ENCODE results near the gene SLC22A6.

Gene SLC22A6

GRCh38 chr11:62930157-62930556 is 54.6 kb downstream of the SLC22A6 start:
- Histone ChIP-seq H3K27ac (ENCODE audit: extremely low read depth, low read depth, low read length) (no peak overlapping the region), H3K36me3 (ENCODE audit: control insufficient read depth in 2 of 2, insufficient read depth in 1 of 2, low read length in 2 of 2) (no peaks in the 10 kb centered on the region), H3K9me3 (ENCODE audit: control insufficient read depth, insufficient read depth, low read depth, low read length) (no peaks in the 10 kb centered on the region), H3K4me1 (ENCODE audit: control insufficient read depth, insufficient read depth, low read length) (no peaks in the 10 kb centered on the region), H3K4me3 (ENCODE audit: low read depth, low read length) (no peak overlapping the region)
- POLR2A ChIA-PET: no interaction called here
- CTCF ChIA-PET: interaction anchor here (1.4 to 1.7 kb wide), 2 partner anchors 45 to 93 kb away, joined by 4 to 7 read pairs; no protein-coding TSS in a partner anchor
- TF ChIP-seq ZNF585B (tag by site-specific recombination; IDR thresholded peaks at IDR 0.05) (no peak), ZNF701 (tag by site-specific recombination; IDR thresholded peaks at IDR 0.05) (no peak)

DNA sequence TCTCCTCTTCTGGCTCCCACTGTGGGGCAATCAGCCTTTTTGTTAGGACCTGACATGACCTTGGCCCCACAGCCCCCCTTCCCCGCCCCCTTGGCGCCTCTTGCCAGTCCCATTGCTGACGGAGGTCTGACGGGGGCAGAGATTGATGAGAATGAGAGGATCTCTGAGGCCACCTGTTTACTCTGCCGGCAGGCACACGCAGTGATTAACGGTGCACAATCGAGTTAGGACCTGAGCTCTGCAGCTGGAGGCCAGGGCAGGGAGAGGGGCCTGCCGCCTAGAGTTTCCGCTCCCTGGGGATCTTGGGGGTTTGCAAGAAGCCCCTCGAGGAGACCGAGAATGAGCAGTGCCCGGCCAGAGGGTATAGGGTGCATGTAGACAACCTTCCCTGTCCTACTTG is 56.8 kb downstream of the SLC22A6 start:
- no peaks in the 10 kb centered on the region for H3K36me3 ChIP-seq (ENCODE audit: control insufficient read depth in 2 of 2, insufficient read depth in 1 of 2, low read length in 2 of 2)
- H3K9me3 ChIP-seq (ENCODE audit: control insufficient read depth, insufficient read depth, low read depth, low read length): no peaks in the 10 kb centered on the region
- H3K4me1 ChIP-seq (ENCODE audit: control insufficient read depth, insufficient read depth, low read length): no peaks in the 10 kb centered on the region
- no peak overlapping the region for H3K4me3 ChIP-seq (ENCODE audit: low read depth, low read length)
- ChIA-PET POLR2A (no interaction called here), CTCF (interaction anchor here (0.6 to 1.0 kb wide), 4 partner anchors 8 to 95 kb away, joined by 3 to 5 read pairs (median 4); no protein-coding TSS in a partner anchor)
- H3K27ac ChIP-seq (ENCODE audit: extremely low read depth, low read depth, low read length): no peak overlapping the region
- no peak for TF ChIP-seq ZNF23 (tag by site-specific recombination; IDR thresholded peaks at IDR 0.05; ENCODE audit: borderline replicate concordance)
- no peak for TF ChIP-seq SP7 (tag by site-specific recombination; IDR thresholded peaks at IDR 0.05)
- TF ChIP-seq ZSCAN23 (tag by site-specific recombination; IDR thresholded peaks at IDR 0.05): no peak
- no peak for TF ChIP-seq ZNF600 (tag by site-specific recombination; IDR thresholded peaks at IDR 0.05)
- TF ChIP-seq ZNF843 (tag by site-specific recombination; IDR thresholded peaks at IDR 0.05): no peak
- no peak for TF ChIP-seq ZNF324 (tag by site-specific recombination; IDR thresholded peaks at IDR 0.05)
- TF ChIP-seq IKZF3 (tag by site-specific recombination; IDR thresholded peaks at IDR 0.05): no peak

GRCh38 chr11:62926680-62927455 is 57.9 kb downstream of the SLC22A6 start:
- TF ChIP-seq KLF7 (tag by site-specific recombination; IDR thresholded peaks at IDR 0.05; ENCODE audit: borderline replicate concordance): no peak
- TF ChIP-seq ZNF146 (tag by site-specific recombination; IDR thresholded peaks at IDR 0.05): no peak
- TF ChIP-seq, protein P1, sequence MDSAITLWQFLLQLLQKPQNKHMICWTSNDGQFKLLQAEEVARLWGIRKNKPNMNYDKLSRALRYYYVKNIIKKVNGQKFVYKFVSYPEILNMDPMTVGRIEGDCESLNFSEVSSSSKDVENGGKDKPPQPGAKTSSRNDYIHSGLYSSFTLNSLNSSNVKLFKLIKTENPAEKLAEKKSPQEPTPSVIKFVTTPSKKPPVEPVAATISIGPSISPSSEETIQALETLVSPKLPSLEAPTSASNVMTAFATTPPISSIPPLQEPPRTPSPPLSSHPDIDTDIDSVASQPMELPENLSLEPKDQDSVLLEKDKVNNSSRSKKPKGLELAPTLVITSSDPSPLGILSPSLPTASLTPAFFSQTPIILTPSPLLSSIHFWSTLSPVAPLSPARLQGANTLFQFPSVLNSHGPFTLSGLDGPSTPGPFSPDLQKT (IDR thresholded peaks at IDR 0.05; ENCODE audit: borderline replicate concordance, low read depth, low read length): no peak
- no peak for TF ChIP-seq ZNF292 (tag by site-specific recombination; IDR thresholded peaks at IDR 0.05; ENCODE audit: borderline replicate concordance, low read depth)
- no peak for TF ChIP-seq SP2 (tag by site-specific recombination; IDR thresholded peaks at IDR 0.05)
- no peak for TF ChIP-seq KLF10 (tag by site-specific recombination; IDR thresholded peaks at IDR 0.05)
- TF ChIP-seq ZNF621 (tag by site-specific recombination; IDR thresholded peaks at IDR 0.05): no peak
- TF ChIP-seq ZNF404 (tag by site-specific recombination; IDR thresholded peaks at IDR 0.05): no peak
- TF ChIP-seq ZFP3 (tag by site-specific recombination; IDR thresholded peaks at IDR 0.05; ENCODE audit: low read depth): no peak
- no peak for TF ChIP-seq PBX3 (CRISPR knock-in tag; IDR thresholded peaks at IDR 0.05)
- TF ChIP-seq, protein P2, sequence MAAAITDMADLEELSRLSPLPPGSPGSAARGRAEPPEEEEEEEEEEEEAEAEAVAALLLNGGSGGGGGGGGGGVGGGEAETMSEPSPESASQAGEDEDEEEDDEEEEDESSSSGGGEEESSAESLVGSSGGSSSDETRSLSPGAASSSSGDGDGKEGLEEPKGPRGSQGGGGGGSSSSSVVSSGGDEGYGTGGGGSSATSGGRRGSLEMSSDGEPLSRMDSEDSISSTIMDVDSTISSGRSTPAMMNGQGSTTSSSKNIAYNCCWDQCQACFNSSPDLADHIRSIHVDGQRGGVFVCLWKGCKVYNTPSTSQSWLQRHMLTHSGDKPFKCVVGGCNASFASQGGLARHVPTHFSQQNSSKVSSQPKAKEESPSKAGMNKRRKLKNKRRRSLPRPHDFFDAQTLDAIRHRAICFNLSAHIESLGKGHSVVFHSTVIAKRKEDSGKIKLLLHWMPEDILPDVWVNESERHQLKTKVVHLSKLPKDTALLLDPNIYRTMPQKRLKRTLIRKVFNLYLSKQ (tag by site-specific recombination; IDR thresholded peaks at IDR 0.05; ENCODE audit: borderline replicate concordance): no peak
- no peak for TF ChIP-seq ZNF132 (tag by site-specific recombination; IDR thresholded peaks at IDR 0.05; ENCODE audit: borderline replicate concordance)
- TF ChIP-seq ZNF555 (tag by site-specific recombination; conservative IDR thresholded peaks at IDR 0.05): no peak
- no peak for TF ChIP-seq ZNF114 (tag by site-specific recombination; IDR thresholded peaks at IDR 0.05)
- no peak for TF ChIP-seq ZNF121 (tag by site-specific recombination; IDR thresholded peaks at IDR 0.05)
- TF ChIP-seq ZNF501 (tag by site-specific recombination; IDR thresholded peaks at IDR 0.05): no peak
- Histone ChIP-seq H3K36me3 (ENCODE audit: control insufficient read depth in 2 of 2, insufficient read depth in 1 of 2, low read length in 2 of 2) (no peaks in the 10 kb centered on the region), H3K9me3 (ENCODE audit: control insufficient read depth, insufficient read depth, low read depth, low read length) (no peaks in the 10 kb centered on the region), H3K4me1 (ENCODE audit: control insufficient read depth, insufficient read depth, low read length) (peaks cover 4% of the 10 kb centered on the region; the same call in 1 of the 2 replicates), H3K4me3 (ENCODE audit: low read depth, low read length) (no peak overlapping the region), H3K27ac (ENCODE audit: extremely low read depth, low read depth, low read length) (no peak overlapping the region)
- POLR2A ChIA-PET: interaction anchor here (0.6 kb wide), 1 partner anchor 49 kb away, joined by 3 read pairs; no protein-coding TSS in a partner anchor
- CTCF ChIA-PET: interaction anchor here (1.9 to 2.2 kb wide), 2 partner anchors 21 to 48 kb away, joined by 6 to 9 read pairs; no protein-coding TSS in a partner anchor
